ENCODE results near the gene ANO6.
"Not testable (repeated sequence)": the region's sequence is repeated elsewhere in the genome, so short reads cannot be mapped to it uniquely, and the experiment has no call there.

Gene ANO6, protein sequence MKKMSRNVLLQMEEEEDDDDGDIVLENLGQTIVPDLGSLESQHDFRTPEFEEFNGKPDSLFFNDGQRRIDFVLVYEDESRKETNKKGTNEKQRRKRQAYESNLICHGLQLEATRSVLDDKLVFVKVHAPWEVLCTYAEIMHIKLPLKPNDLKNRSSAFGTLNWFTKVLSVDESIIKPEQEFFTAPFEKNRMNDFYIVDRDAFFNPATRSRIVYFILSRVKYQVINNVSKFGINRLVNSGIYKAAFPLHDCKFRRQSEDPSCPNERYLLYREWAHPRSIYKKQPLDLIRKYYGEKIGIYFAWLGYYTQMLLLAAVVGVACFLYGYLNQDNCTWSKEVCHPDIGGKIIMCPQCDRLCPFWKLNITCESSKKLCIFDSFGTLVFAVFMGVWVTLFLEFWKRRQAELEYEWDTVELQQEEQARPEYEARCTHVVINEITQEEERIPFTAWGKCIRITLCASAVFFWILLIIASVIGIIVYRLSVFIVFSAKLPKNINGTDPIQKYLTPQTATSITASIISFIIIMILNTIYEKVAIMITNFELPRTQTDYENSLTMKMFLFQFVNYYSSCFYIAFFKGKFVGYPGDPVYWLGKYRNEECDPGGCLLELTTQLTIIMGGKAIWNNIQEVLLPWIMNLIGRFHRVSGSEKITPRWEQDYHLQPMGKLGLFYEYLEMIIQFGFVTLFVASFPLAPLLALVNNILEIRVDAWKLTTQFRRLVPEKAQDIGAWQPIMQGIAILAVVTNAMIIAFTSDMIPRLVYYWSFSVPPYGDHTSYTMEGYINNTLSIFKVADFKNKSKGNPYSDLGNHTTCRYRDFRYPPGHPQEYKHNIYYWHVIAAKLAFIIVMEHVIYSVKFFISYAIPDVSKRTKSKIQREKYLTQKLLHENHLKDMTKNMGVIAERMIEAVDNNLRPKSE
- long read RNA-seq, donor 1, full-length matches to known transcripts: 7 of 7 reads
- long read RNA-seq, donor 1, partial matches to known transcripts: 0 of 7 reads
- long read RNA-seq, donor 1, other reads (novel, unspliced or antisense): 0 of 7 reads
- long read RNA-seq, donor 2, full-length matches to known transcripts: 4 of 4 reads
- long read RNA-seq, donor 2, partial matches to known transcripts: 0 of 4 reads
- long read RNA-seq, donor 2, other reads (novel, unspliced or antisense): 0 of 4 reads
- long read RNA-seq, donor 3, full-length matches to known transcripts: 3 of 3 reads
- long read RNA-seq, donor 3, partial matches to known transcripts: 0 of 3 reads
- long read RNA-seq, donor 3, other reads (novel, unspliced or antisense): 0 of 3 reads
- long read RNA-seq, donor 4, full-length matches to known transcripts: 5 of 5 reads
- long read RNA-seq, donor 4, partial matches to known transcripts: 0 of 5 reads
- long read RNA-seq, donor 4, other reads (novel, unspliced or antisense): 0 of 5 reads
- long read RNA-seq, donor 5, full-length matches to known transcripts: 6 of 6 reads
- long read RNA-seq, donor 5, partial matches to known transcripts: 0 of 6 reads
- long read RNA-seq, donor 5, other reads (novel, unspliced or antisense): 0 of 6 reads
- long read RNA-seq, donor 6, full-length matches to known transcripts: 5 of 5 reads
- long read RNA-seq, donor 6, partial matches to known transcripts: 0 of 5 reads
- long read RNA-seq, donor 6, other reads (novel, unspliced or antisense): 0 of 5 reads
- long read RNA-seq, donor 7, full-length matches to known transcripts: 4 of 29 reads
- long read RNA-seq, donor 7, partial matches to known transcripts: 25 of 29 reads
- long read RNA-seq, donor 7, other reads (novel, unspliced or antisense): 0 of 29 reads
- long read RNA-seq, donor 8, full-length matches to known transcripts: 13 of 13 reads
- long read RNA-seq, donor 8, partial matches to known transcripts: 0 of 13 reads
- long read RNA-seq, donor 8, other reads (novel, unspliced or antisense): 0 of 13 reads

DNA sequence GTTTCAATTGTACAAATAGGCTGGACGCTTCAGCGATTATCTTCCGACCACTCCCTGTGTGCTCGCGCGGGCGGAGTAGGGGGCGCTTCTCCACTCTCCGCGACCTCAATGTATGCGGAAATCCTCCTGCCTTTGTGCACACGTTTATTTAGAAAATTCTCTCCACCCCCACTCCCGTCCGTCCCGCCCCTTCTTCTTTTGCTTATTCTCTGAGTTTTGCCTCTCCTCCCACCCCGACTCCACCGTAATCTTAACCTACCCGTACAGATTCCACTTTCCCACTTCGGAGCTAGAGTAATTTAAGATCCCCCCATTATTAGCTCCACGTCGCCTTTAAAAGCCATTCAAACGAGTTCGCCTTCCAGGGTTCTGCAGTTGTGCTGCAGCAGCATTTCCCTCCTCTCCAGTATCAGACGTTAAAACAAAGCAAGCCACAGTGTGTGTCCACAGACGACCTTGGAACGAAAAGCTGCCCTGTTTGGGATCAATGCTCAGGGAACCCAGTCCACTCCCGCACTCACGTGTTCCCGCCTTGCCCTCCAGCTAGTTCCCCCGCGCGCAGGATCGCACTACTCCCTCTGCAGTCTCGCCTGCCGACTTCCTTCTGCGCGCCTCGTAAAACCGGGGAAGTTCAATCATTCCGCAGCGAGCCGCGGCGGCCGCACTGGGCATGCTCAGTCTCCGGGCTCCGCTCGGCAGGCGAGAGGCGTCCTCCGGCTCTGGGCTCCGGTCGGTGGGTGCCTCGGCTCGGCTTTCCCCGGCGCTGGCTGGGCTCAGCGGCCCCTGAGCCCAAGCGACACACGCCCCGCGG, at the start of gene ANO6:
TSS of gene ANO6 (plus strand) at position 677 of the 811 bp plus-strand sequence. CDS start 227 bp downstream, outside the sequence.
- DNase-seq: no peak

DNA sequence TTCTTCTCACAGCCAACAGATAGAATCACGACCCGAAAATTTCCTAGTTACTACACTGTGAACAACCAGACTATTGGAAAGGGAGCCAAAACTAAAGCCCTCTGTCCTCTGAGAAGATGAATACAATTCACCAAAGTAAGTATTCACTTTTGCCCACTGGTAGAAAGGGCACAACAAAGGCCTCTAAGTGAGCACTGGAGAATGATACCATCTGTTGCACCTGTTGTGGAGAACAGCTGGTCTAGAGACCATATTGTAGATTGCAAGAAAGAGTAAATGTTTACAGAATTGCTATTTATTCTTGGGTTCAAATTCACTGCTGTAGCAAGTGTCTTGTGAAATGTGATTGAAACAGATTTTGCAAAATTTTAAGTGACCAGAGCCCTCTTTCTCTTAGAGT, 46.9 kb upstream of the ANO6 start:
- no peak for DNase-seq

DNA sequence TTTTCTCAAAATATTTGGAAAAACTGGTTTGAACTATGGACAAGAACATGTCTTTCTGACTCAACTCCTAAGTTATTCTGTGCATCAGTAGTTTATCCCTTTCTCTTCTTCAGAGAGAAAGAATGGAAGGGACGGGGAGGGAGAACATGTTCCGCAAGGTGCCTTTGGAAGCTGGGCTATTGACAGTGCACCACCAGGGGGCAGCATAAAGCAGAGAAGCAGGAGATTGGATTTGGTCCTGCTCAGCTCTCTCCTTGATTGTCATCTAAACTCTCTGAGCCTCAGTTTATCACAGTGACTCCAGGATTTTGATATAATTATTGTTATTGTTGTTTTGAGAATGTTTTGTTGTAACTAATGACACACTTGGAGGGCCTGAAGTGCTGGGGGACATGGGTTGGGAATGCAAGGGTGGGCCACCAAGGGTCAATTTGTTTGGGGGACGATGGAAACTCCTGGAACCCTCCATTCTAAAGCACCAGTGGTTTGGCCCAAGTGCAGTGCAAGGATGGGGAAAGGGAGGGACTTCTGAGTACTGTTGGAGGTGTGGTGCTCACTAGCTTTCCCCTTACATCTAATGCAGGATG, 45.3 kb upstream of the ANO6 start:
- DNase-seq: peak; percentile 10

DNA sequence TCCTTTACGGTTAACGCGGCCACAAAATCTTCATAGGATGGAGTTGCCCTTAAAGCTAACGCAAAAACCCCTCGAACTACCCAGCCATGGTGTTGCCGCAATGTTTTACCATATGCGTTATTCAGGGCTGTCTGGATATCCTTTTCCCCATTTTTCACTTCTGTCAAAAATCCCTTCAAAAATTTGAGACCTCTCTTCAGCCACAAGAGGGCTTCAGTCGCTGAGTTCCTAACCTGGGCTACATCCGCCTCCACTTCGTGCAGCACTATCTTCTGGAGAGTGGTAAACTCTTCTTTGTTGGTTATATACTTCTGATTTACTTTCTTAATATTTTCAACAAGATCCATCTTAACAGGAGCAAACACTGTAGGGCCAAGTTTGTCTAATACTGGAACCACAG, 42.6 kb upstream of the ANO6 start:
- not testable (repeated sequence) for DNase-seq

DNA sequence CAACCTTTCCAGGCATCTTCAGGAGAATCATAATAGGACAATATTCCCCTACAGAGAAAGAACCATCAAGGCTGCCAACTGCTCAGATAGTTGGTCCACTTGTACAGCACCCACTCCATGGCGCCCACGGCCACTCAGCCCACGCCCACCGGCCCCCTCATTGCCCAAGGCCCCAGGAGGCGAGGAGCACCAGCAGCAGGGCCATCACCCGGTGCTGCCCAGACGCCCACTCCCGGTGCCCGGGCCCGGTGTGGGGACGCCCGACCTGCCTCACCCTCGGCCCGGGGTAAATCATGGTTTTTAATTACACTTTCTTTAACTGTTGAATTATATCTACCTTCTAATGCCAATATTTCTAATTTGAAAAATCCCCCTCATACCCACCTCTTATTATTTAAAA, 41.3 kb upstream of the ANO6 start:
- DNase-seq: no peak

DNA sequence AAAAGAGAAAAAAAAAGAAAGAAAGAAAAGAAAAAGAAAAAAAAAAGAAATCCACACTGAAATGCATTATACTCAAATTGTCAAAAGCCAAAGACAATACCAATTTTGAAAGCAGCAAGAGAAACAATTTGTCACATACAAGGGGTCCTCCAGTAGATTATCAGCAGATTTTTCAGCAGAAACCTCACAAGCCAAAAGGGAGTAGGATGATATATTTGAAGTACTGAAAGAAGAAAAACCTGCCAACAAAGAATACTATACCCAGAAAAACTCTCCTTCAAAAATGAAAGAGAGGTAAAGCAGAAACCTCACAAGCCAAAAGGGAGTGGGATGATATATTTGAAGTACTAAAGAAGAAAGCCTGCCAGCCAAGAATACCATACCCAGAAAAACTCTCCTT, 37.1 kb upstream of the ANO6 start:
- DNase-seq: no peak

DNA sequence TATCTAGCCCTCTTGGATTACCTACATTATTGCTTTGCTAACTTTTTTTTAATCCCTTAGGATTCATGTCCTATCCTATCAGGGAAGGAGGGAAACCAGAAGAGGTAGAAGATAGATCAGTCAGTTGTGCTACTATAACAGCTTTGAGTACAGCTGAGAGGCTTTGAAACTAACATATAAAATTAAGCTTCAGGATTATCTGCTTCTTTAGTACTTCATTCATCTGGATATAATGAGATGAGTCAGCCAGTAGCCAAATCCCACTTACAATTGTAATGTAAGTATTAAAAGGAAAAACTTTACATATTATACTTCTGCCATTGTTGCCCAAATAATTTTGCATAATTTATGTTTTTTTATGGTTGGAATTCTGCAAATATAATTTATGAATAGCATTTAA, 33.4 kb upstream of the ANO6 start:
- no peak for DNase-seq

DNA sequence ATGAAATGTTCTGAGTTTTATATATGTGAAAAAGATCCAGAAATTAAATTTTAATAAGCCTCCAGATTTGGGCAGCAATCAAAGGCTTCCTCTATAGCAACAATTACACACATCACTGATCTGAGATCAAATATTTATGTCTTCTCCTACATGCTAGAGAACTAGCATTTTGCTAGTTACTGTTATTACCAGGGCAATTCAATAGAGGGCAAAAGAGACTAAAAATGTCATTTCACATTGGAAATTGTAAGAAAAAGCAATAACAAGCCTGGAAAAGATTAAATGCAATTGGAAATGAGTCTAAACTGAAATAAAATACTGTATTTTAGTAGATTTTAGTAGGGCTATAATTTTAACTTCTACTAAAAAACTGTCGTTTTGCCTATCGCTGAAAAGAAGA, 32.6 kb upstream of the ANO6 start:
- no peak for DNase-seq

DNA sequence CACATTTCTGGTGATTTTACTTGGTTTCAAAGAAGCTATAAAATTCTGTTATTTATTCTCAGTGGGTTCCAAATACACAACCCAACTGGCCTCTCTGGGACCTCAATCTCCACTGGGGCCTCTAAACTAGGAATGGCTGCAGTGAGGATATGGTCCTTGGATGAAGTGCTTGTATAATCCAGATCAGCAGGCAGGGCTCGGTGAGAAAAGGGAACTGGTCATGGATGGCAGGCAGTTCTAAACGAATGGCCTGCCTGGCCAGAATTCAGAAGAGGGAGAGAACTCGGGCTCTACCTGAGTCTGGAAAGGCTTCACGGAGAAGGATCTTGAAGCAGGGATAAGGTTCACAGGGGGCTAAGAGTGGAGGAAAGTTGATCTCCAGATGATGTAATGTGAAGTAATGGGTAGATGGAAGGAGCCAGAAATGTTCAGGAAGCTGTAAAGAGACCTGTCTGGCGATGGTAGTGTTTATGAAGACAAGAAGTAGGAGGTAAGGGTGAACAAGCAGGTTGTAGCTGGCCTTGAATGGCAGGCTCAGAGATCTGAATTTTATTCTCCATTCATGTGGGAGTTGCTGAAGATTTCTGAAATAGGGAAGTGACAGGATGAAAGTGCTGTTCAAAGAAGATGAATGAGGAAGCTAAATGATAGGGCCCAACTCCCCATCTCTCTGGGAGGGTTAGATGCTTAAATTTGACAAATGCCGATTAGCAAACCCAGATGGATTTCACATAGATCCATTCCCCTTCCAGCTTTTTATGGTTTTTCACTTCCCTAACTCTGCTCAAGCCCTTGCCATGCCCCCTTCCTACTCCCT, 31.5 kb upstream of the ANO6 start:
- DNase-seq: no peak

DNA sequence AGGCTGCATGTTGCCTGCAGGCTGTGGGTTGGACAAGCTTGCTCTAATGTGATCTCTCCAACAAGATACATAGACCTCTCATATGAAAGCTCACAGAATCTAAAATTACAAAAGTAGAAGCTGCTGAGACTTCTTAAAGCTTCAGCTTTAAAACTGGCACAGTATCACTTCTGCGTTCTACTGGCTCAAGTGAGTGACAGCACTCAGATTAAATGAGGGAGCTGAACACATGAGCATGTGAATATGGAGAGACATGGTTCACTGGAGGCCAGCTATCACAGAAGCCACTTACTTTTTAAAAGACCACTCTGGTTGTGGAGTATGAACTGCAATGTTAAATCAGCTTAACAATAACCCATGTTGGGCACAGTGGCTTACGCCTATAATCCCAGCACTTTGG, 29.1 kb upstream of the ANO6 start:
- no peak for DNase-seq

DNA sequence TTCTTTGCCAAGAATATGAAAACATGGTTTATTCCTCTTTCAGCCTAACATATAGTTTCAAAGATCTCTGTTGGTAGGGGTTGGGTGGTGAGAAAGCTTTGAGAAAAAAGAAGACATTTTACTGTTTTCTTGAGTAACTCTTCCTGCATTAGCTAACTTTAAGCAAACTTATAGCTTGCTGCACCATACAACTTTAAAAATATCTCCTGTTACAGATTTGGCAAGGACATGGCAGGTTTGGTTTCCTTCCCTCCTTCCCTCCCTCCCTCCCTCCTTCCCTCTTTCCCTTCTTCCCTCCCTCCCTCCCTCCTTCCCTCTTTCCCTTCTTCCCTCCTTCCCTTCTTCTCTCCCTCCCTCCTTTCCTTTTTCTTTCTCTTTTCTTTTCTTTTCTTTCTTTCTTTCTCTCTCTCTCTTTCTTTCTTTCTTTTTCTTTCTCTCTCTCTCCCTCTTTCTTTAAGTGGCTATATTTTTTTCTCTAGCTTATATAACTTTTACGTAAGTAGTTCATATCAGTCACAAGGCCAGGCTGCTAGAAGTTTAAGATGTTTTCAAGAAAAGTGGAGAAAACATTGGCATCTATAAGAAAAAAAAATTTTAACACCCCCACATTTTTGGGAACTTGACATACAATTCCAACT, 26.0 kb upstream of the ANO6 start:
- DNase-seq: no peak

DNA sequence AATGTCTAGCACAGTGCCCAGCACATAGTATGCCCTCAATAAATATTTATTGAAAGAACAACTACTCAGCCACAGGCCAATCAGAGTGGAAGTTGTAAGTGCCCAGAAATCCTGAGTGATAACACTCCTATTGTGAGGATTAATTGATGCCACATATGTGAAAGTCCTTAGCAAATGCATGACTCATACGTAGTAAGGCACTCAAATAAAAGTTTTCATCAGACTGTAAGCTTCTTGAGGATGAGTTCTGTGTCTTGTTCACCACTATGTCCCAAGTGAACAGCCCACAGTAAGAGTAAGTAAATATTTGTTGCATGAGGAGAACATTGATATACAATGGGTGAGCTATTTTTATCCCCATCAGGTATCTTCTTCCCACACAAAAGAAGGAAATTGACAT, 24.7 kb upstream of the ANO6 start:
- DNase-seq: no peak

DNA sequence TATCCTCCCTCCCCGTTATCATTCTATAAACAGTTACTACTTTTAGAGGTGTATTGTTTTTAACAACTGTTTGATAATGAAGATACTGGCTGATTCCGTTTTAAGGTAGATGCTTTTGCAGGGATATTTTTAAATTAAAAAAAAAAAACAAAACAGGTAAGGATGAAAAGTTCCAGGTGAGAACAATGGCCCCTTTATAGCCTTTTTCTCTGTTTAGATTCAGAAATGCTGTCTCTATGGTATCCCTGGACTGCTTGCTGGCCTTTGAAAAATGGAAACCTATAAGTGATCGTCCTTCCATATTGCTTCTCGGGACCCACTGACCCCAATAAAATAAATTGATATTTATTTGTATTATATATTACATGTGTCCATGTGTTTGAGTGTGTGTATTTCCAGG, 23.2 kb upstream of the ANO6 start:
- DNase-seq: no peak

DNA sequence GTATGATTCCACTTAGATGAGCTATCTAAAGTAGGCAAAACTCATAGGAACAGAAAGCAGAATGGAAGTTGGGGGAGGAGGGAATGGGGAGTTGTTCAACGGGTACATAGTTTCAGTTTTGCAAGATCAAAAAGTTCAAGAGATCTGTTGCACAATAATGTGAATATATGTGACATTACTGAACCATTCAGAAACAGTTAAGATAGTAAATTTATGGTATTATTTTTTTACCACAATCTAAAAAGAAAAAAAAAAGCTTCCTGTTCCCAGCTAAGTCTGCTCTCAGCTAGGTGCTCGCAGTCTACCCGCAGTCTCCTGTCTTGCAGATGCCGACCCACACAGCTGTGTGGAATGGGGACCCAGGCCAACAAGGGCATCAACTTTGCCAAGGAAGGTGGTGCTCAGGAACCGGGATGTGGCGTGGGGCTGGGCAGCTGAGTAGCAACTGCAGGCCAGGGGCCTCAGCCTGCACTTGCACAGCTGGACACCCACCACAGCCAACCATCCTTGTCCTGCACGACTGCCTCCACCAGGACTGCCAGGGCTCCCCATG, 15.3 kb upstream of the ANO6 start:
- no peak for DNase-seq

DNA sequence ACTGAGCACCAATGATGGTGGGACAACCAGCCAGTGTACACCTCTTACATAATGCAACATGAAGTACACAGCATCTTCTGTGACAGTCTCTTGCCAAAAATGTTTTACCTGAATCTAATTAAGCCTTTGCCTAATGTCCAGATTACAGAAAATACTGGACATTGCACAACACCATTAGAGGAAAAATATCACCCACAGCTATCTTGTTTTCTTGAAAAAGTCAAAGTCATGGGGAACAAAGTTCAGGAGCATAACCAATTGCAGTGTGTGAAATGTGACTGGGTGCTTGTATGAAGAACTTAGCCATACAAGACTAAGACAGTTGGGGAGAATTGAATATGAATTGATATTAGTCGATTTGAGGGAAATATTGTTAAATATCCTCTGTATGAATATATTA, 12.1 kb upstream of the ANO6 start:
- DNase-seq: no peak

DNA sequence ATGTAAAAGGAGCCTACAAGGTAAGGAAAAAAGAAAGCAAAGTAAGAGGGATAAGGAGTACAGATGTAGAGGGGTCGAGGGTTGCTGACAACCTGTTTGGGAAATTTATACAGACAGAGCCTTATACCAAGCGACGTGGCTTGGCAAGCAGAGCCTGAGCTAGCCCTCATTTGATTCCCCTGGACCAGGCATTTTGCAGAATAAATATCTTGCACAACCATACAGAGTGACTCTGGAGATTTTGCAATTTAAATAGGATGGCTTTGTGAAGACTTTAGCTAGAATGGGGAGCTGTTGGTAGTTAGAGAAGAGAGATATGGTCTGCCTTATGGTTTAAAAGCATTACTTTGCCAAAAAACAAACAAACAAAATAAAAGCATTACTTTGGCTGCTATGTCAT, 11.1 kb upstream of the ANO6 start:
- DNase-seq: no peak

DNA sequence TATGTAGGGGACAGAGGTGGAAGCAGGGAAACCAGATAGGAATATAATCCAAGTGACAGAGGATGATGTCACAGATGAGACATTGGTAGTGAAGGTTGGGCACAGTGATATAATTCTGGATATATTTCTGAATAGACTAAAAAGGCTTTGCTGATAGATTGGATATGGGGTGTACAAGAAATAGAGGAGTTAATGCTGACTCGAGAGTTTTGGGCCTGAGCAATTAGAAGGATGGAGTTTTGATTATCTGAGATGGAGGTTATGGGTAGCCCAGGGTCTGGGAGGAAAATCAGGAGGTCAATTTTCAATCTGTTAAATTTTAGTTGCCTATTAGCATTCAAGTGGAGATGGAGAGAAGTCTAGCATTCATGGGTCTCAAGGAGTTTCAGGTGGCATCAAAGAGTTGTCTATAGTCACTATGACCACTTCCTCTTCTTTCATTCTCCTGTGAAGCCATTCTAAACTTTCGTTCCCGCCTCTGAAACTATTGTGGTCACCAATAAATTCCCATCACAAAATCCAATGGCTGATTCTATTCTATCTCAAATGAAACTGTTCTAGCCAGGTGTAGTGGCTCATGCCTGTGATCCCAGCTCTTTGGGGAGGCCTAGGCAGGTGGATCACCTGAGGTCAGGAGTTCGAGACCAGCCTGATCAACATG, 10.6 kb upstream of the ANO6 start:
- no peak for DNase-seq
